ENCODE results near the gene SRPK2.

Gene SRPK2

GRCh38 chr7:105133986-105134655 lies 254.6 kb downstream of the SRPK2 start:
- DNase-seq (ENCODE audit: low read depth), result no peak

GRCh38 chr7:105133358-105133757 lies 255.4 kb downstream of the SRPK2 start:
- no peak for DNase-seq (ENCODE audit: low read depth)

- DNase-seq (ENCODE audit: low read depth), result no peak
Observed at GRCh38 chr7:105132835-105133234, 255.9 kb downstream of the SRPK2 start.

GRCh38 chr7:105132335-105132734 lies 256.4 kb downstream of the SRPK2 start:
- DNase-seq (ENCODE audit: low read depth), result no peak

GRCh38 chr7:105131890-105132289 lies 256.8 kb downstream of the SRPK2 start:
- no peak for DNase-seq (ENCODE audit: low read depth)

- DNase-seq (ENCODE audit: low read depth), result peak; percentile 63
Observed at GRCh38 chr7:105131033-105131656, 257.6 kb downstream of the SRPK2 start.

DNA sequence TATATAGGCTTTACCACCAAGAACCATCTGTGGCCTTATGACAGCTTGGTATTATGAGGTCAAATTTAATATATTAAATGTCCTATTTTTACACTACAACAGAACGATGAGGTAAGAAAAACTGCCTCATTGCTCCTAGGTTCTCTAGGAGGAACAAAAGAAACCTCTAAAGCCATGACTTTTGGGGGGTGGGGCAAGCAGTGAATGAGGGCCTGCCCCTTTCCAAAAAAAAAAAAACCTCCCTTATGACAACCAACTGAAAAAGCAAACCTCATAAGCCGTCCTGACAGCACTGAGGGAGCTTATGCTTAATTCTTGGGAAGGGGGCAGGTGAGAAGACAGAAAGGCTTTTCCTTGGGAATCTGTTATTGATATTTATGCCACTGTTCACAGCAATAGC lies 258.1 kb downstream of the SRPK2 start:
- DNase-seq (ENCODE audit: low read depth), result no peak

- DNase-seq (ENCODE audit: low read depth), result no peak
Observed at GRCh38 chr7:105130048-105130447, 258.7 kb downstream of the SRPK2 start.

DNA sequence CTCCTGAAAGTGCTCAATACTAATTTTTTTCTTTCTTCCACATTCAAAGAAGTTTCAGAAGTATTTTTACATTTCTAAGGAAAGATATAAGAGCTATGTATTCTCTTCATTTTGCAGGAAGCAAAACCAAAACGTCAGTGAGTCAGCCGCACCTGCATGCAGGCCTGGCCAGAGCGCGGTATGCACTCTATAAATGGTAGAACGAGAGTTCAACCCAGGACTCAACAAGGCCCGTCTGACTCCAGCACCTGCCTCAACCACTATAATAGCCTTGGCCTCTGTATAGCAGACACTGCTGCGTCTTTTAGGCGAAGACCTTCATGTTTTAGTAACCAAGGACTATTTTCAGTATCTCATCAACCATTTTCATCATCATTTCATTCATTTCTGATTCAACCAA lies 261.5 kb downstream of the SRPK2 start:
- no peak for DNase-seq (ENCODE audit: low read depth)

- no peak for DNase-seq (ENCODE audit: low read depth)
Observed at GRCh38 chr7:105126436-105126975, 262.2 kb downstream of the SRPK2 start.

GRCh38 chr7:105125745-105126144 lies 263.0 kb downstream of the SRPK2 start:
- DNase-seq (ENCODE audit: low read depth), result no peak

GRCh38 chr7:105122619-105123018 lies 266.1 kb downstream of the SRPK2 start:
- DNase-seq (ENCODE audit: low read depth), result no peak

DNA sequence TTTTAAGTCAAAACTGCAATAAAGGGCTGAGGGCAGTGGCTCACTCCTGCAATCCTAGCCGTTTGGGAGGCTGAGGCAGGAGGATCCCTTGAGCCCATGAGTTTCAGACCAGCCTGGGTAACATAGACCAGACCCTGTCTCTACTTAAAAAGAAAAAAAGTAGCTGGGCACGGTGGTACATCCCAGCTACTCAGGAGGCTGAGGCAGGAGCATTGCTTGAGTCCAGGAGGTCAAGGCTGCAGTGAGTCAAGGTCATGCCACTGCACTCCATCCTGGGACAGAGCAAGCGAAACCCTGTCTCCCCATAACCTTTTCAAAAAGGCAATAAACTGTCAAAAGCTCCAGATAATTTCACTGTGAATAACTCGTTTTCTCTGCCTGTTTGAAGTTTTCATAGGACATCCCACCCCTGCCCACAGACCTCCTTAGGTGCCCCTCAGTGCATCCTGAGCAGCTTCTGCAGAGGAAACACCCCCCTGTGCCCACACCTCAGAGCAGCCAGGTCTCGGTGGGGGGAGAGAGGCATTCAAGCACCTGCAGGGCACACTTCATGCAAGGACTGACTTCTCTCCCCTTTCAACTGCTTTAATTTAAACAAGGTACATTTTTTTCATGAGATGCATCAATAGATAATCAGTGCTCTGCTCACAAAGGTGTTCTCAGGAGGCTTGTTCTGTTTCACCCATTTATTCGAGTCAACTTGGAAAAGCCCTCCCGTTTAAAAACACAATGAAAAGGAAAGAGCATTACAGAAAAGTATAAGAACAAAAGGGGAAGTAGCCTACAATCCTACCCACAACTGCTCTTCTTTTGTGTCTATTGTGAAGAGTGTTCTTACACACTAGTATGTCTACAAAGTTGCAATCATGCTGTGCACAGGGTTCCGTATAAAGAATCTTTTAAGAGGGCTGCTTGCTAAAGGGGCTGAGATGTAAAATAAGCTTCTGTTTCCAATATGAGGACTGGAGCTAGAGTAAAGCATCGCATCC lies 269.8 kb downstream of the SRPK2 start:
- no peak for DNase-seq (ENCODE audit: low read depth)

- DNase-seq (ENCODE audit: low read depth), result no peak
Observed at GRCh38 chr7:105112440-105113418, 276.0 kb downstream of the SRPK2 start.

DNA sequence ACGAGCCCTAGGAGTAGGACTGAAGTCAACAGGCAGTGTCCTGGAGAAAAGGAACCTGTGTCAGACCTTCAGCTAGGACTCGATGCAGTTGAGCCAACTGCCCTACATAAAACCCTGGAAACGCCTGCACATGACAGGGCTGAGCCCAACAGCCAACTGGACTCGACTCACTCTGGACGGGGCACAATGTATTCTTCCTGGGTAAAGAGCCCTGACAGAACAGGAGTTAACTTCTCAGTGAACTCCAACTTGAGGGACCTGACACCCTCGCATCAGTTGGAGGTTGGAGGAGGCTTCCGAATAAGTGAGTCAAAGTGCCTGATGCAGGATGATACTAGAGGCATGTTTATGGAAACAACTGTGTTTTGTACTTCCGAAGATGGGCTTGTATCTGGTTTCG lies 281.3 kb downstream of the SRPK2 start:
- no peak for DNase-seq (ENCODE audit: low read depth)

DNA sequence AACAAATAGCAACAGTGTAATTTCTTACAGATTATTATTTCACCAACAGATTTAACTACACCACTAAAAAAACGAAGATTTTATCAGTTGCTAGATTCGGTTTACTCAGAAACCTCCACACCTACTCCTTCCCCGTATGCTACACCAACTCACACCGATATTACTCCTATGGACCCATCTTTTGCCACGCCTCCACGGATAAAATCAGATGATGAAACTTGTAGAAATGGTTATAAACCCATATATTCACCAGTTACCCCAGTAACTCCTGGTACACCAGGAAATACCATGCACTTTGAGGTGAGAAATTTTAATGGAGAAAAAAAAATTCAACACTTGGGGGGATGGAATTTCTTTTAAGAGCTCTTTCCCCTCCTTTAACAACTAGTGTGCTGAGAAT lies 282.2 kb downstream of the SRPK2 start:
- no peak for DNase-seq (ENCODE audit: low read depth)

DNA sequence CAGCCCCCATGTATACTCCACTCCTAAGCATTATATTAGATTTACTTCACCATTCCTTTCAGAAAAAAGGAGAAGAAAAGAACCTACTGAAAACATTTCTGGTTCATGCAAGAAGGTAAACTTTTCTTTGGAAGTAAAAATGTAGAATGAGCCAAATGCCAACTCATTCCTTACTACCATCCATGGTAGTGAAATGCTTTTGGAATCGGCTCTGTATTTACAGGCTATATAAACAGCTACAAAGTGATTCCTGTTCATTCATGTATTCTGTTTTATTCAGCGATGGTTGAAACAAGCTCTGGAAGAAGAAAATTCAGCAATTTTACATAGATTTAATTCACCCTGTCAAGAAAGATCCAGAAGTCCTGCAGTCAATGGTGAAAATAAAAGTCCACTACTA lies 283.1 kb downstream of the SRPK2 start:
- DNase-seq (ENCODE audit: low read depth), result no peak

DNA sequence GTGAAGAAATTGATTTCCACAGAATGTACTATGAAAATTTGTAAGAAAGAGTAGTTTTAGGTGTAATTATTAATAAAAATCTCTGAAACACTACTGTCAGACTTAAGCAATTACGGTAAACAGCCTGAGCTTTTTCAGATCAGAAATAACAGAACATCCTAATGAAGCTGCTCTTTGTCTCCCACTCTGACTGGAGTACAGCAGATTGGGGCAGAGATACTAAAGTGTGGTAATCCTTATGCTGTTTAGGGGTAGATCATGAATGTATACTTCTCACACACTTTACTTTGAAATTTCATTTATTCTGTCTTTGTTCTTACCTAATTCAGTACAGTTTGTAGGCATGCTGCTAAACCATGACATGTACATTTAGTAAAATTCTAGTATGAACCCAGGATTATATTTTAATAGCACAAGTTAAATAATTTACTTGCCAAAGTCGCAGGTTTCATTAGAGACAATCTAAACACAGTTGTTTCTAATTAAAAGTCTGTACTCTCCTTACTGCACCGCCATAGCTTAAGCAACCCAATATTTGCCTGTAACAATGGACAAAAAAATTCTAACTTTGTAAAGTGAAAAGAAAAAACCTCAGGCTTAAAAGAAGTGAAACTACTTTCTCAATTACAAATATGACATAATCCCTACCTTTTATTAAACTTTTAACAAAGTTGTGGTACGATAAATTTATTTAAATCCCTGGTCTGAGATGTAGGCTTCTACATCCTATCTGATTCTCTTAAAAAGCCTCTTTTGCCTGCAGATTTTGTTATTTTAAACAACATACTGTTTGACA lies 286.0 kb downstream of the SRPK2 start:
- DNase-seq (ENCODE audit: low read depth), result no peak

GRCh38 chr7:105101864-105102263 lies 286.9 kb downstream of the SRPK2 start:
- no peak for DNase-seq (ENCODE audit: low read depth)

DNA sequence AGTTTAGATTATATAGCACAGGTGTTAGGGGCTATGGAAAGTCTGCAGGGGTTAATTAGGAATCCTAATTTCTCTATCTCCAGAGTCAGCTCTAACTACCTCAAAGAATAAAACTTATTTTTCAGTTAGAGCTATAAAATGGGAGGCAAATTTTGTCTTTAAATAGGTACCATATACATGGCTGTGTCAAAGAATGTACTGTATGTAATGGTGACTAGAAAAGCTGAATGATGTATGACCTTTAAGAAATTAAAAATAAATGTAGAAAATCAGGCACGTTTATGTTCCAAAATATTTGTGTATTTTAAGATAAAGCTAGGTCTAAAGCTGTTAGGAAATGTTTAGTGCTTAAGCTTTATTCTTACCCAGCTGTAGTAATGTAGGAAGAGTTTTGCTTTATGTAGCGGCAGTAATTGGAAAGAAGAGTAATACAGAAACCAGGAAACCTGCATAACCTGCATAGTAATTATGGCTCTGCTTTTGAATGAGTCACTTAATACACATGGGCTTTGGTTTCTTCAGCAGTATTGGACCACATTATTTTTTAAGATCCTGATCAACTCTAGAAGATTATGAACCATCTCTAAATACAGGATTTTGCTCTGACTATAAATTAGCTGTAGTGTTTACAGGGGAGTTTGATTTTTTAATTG lies 289.7 kb downstream of the SRPK2 start:
- peak; percentile 39 for DNase-seq (ENCODE audit: low read depth)

Measured in iris pigment epithelial cell (primary cell).